Ovary (tissue), 3 donors: ENCODE results near the gene CPHXL2.

Source experiments
- POLR2A ChIP-seq: fragments of 450-650 bp; IDR thresholded peaks from one replicate; pipeline ENCODE4 v1.6.1; 2017; ENCODE audit warnings: antibody characterized with exemption, mild to moderate bottlenecking, moderate library complexity
- TF ChIP-seq, protein P1 (sequence below), 3 donors: fragments of 450-650 bp in 2 of 3; fragments of 200-600 bp in 1 of 3; IDR thresholded peaks; one replicate each; pipeline versions ENCODE4 v1.5.1 to v1.8.0; 2016 to 2022; ENCODE audit warnings: antibody characterized with exemption in 3 of 3, mild to moderate bottlenecking in 1 of 3
- donor health status: DM: no; HTN: no; CAD: no.

GRCh38 chr16:75653922-75654321 lies 22.9 kb downstream of the CPHXL2 start:
- no peak for TF ChIP-seq POLR2A
- TF ChIP-seq, protein P1, sequence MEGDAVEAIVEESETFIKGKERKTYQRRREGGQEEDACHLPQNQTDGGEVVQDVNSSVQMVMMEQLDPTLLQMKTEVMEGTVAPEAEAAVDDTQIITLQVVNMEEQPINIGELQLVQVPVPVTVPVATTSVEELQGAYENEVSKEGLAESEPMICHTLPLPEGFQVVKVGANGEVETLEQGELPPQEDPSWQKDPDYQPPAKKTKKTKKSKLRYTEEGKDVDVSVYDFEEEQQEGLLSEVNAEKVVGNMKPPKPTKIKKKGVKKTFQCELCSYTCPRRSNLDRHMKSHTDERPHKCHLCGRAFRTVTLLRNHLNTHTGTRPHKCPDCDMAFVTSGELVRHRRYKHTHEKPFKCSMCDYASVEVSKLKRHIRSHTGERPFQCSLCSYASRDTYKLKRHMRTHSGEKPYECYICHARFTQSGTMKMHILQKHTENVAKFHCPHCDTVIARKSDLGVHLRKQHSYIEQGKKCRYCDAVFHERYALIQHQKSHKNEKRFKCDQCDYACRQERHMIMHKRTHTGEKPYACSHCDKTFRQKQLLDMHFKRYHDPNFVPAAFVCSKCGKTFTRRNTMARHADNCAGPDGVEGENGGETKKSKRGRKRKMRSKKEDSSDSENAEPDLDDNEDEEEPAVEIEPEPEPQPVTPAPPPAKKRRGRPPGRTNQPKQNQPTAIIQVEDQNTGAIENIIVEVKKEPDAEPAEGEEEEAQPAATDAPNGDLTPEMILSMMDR (IDR thresholded peaks at IDR 0.05): no peak
